NCI-H2227 (cell line): ENCODE data around the gene UBE2M.
"Not testable (repeated sequence)": the region's sequence is repeated elsewhere in the genome, so short reads cannot be mapped to it uniquely, and the experiment has no call there.

ENCODE experiments used
- DNase-seq: peaks from one replicate; lab custom pipeline; 2025; ENCODE audit not compliant: unreplicated experiment; lab: John Stamatoyannopoulos, UW

UBE2M gene

DNA sequence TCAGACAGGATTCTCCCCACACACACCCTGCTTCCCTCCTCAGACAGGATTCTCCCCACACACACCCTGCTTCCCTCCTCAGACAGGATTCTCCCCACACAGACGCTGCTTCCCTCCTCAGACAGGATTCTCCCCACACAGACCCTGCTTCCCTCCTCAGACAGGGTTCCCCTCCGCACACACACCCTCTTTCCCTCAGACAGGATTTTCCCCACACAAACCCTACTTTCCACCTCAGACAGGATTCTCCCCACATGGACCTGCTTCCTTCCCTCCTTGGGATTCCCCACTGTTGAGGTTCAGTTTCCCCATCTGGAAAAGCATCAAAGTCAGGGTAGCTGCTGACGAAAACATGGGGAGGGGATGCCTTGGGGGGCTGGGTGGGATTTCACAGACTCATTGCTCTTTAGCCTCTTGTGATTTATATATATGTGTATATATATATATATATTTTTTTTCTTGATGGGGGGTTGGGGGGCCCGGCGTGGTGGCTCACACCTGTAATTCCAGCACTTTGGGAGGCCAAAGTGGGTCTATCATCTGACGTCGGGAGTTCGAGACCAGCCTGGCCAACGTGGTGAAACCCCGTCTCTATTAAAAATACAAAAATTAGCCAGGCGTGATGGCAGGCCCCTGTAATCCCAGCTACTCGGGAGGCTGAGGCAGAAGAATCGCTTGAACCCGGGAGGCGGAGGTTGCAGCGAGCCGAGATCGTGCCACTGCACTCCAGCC is 15.6 kb downstream of the UBE2M start:
- not testable (repeated sequence) for DNase-seq

DNA sequence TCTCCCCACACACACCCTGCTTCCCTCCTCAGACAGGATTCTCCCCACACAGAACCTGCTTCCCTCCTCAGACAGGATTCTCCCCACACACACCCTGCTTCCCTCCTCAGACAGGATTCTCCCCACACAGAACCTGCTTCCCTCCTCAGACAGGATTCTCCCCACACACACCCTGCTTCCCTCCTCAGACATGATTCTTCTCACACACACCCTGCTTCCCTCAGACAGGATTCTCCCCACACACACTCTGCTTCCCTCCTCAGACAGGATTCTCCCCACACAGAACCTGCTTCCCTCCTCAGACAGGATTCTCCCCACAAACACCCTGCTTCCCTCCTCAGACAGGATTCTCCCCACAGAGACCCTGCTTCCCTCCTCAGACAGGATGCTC is 19.2 kb downstream of the UBE2M start:
- DNase-seq = not testable (repeated sequence)

DNA sequence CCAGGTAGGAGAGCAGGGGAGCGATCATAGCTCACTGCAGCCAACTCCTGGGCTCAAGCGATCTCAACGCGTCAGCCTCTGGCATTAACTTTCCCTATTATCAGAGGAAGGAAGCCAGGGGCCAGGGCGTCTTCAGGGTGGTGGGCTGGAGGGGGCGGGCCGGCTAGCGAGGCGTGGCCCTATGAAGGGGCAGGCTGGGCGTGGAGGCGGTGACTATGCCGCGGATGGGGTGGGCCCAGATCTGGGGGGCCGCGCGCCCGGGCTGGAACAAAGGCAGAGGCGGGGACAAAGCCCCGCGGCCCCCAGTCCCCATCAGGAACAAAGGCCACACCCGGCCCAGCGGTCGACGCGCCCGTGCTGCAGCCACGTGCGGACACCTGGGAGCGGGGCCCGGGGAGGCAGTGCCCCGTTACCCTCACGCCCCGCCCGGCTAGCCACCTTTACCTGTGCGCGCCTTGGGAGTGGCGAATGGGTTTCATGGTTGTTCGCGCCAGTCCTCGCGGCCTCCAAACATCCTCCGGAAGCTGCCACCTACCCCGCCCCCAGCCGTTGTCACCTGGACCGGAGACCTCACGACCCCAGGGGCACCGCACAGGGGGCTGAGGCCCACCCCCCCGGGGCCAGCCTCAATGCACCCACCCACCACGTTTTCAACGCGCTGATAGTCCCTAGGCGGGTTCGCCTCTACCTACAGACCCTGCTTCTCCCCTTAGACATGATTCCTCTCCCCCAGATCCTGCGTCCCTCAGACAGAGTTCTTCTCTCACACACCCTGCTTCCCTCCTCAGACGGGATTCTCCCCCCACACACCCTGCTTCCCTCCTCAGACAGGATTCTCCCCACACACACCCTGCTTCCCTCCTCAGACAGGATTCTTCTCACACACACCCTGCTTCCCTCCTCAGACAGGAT is 19.9 kb downstream of the UBE2M start:
- DNase-seq = peak; percentile 98

DNA sequence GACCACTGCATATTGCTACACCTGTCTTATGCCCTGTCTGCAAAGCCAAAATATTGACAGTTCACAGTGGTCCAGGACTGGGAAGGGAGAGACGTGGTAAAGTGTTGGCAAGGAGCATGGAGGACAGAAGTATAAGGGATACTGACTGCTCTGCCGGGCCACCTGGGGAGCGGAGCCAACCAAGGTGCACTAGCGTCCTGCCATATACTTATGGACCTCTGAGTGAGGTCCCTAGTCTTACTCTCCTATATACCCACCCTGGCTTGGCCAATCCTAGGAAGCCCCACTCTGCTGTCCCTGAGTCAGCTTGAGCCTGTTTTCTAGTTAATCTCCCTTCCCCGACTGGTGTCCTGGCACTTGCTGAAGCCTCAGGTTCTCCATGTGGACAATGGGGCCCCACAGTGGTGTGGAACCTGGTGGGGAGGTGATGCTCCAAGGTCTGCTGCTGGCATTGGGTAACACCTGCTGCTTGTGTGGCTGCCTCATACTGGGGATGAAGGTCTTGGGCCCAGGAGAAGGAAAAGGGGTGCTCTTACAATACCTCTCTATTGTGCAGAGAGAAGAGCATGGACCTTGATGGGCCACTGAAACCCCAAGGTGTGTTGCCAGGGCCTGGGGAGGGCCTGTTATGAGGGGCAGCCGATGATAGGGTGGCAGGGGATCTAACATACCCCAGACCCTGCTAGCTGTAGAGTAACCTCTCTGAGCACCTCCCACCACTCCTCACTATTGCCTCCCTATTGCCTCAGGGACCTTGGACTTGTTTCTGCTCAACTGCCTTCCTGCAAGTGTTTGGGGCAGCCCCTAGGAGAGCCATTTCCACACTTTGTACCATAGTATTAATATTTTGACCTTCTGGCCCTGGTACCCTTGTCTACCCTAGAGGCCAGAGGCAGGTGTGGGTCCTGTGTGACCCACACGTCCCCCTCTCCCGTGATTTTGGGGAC is 21.3 kb downstream of the UBE2M start:
- no peak for DNase-seq

DNA sequence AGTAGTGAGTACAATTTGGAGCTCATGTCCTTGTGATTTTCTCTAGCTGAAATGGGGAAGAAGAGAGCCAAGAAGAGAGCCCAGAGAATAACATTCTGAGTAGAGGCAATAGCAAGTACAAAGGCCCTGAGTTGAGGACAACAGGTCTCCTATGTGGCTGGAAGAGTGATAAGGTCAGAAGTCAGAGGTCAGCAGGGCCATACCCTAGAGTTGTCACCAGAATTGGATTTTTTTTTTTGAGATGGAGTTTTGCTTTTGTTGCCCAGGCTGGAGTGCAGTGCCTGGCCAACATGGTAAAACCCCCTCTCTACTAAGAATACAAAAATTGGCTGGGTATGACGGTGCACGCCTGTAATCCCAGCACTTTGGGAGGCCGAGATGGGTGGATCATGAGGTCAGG is 22.6 kb downstream of the UBE2M start:
- no peak for DNase-seq

DNA sequence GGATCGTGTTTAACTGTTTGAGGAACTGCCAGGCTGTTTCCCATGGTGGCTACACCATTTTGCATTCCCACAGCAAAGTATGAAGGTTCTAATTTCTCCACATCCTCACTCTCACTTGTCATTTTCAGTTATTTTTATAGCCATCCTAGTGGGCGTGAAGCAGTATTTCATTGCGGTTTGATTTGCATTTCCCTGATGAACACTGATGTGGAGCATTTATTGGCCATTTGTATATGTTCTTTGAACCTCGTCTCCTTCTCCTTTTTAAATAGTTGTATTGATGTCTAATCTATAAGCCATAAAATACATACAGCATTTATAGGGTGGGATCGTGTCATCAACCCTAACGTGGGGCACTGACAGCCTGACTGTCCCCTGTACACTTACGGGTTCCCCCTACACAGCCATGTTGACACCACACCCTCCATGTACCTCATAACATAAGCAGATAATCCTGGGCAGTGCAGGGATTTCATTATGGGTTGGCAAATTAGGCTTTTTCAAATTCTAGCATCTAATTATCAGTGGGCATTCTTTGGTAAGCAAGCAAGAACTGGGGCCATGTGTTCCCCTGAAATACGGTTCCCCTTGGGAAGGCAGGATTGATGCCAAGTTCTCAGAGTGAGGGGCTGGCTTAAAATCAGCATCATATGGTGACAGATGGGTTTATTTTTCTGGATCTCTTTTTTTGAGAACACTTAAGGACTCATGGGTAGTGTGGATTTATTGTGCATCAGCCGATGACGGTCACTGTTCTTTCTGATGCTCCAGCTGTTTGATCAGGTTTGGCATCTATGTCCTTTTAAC is 27.2 kb downstream of the UBE2M start:
- no peak for DNase-seq

DNA sequence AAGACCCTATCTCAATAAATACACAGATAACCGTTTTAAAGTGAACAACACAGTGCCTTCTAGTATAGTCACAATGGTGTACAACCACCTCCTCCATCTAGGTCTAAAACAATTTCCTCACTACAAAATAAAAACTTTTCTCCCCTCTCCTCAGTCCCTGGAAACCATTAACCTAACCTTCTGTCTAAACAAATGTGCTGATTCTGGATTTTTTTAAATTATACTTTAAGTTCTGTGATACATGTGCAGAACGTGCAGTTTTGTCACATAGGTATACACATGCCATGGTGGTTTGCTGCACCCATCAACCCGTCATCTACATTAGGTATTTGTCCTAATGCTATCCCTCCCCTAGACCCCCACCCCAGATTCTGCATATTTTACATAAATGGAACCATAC is 29.0 kb downstream of the UBE2M start:
- no peak for DNase-seq

DNA sequence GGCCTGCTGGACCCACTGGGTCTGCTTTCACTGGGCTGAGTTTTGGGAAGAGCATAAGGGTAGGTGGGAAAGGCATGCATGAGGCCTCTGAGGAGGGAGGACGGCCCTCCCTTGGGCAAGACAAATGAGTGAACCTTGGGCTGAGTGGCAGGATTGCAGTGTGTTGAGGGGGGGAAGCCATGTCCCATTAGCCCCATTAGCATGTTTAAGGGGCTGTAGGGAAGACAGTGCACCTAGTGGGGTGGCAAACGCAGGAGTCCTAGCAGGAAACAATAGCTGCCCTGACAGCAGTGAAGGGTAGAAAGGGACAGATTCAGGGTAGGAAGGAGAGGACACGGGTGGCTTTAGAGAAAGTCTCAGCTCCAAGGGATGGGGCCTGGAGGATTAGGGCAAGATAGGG is 35.7 kb downstream of the UBE2M start:
- no peak for DNase-seq

DNA sequence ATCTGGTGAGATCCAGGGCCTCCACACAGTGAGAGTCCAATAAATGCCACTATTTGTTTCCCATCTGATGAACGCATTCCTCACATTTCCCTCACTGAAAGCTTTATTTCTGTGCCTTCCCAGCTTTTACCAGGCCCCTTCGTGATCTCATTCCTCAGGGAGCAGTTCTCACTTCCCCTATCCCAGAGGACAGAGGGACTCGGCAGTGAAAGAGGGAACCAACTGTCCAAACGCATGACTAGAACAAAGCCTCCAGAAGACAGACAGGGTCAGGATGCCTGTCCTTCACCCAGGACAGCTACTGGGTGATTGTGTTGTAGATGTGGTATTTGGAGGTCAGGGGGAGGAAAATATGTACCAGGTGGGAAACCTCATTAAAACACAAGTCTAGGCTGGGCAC is 36.8 kb downstream of the UBE2M start:
- DNase-seq = no peak

DNA sequence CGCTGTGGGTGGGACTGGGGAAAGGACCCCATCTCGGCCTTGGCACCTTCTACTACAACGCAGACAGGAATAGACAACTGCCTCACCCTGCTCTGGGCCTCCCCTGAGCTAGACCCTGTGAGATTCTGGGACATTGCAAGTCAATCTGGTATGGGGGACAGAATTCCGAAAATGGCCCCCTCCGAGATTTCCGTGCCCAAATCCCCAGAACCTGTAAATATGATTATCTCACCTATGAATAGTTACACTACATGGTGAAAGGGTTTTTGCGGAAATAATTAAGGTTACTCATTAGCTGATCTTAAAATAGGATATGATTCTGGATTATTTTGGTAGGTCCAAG is 38.2 kb downstream of the UBE2M start:
- DNase-seq = no peak

DNA sequence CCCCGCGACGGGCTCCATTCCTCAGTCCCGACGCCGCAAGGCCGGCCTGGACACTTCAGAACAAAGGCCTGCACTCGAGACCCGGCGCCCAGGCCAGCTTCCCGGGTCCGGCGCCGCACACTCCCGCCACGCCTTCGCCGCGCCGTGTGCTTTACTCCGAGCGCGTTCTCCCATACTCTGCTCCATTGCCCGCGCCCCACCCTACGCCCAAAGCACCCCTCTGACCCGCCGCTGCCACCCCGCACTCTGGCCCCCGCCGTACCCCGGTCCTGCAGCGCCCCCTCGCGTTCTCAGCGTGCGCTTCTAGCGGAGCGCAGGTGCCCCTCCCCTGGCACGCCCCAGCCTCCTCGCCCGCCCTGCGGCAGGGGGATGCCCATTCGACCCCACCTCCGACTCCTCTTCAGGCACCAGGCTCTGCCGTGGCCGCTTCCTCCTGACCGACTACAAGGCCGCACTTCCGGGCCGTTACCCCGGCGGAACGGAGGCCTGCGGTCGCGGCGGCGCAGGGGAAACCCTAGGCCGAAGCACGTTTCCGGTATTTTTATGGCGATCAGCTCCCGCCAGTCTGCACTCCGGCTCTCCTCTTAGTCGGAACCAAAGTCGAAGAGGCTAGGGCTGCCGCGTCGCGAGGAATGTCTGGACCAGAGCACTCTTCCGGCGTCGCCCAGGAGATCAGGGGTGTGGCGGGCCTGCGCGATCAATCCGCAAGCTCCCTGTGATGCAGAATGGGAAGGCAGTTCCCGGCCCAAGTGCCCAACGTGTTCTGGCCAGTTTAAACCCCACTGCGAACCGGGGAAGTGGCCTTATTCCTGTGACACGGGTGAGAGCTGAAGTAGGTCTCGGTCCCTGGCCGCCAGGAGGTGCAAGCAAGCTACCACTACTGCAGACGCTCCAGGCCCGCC is 38.8 kb downstream of the UBE2M start, which contains the start of gene ZBTB45:
Gene ZBTB45 (minus strand): TSS at position 456 of the 902 bp plus-strand sequence. CDS start 2,137 bp downstream, outside the sequence.
- peak; percentile 100 for DNase-seq

DNA sequence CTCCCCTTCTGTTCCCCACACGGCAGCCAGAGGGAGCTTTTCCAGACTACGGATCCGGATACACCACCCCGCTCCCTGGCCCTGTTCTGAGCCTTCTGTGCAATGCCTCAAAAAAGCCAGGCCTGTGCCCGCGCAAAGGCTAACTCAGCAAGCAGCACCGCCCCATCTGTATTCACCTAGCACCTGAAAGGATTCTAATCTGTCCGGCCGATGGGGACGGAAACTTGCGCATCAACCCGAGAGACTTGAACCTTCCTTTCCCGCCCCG is 39.4 kb downstream of the UBE2M start:
- peak; percentile 92 for DNase-seq

DNA sequence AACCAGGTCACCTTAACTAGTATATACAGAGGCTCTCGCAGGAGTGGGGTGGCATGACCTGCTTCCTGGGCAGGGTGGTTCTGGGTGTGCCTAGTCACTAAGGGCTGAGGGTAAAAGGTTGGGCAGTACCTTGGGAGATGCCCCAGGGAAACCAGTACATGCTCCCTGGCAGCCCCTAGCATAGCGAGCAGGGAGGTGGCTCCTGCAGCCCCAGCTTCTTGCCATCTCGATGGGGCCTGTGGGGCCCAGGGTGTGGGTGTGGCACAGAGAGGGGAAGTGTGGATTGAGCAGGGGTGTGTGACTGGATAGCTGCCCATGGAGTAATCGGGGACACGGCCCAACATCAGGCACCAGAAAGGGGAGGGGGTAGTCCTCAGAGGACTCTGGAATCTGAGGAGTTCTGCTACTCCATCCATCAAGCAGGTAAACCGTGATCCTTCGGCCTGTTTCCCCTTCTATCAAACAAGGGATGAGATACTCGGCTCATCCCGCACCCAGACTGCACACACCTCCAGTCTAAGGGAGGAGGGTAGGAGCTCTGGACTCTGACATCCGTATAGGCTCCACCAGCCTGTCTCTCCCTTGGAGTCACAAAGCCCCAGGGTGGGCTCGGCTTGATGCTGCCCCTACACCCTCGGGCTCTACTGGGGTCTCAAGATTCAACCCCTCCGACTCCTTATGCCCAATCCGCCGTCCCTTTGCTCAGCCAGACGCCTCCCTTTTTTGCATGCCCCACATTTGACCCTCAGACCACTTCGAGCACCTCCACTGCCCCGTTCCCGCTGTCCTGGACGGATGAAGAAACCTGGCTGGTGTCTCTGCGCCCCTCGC is 39.9 kb downstream of the UBE2M start:
- no peak for DNase-seq

DNA sequence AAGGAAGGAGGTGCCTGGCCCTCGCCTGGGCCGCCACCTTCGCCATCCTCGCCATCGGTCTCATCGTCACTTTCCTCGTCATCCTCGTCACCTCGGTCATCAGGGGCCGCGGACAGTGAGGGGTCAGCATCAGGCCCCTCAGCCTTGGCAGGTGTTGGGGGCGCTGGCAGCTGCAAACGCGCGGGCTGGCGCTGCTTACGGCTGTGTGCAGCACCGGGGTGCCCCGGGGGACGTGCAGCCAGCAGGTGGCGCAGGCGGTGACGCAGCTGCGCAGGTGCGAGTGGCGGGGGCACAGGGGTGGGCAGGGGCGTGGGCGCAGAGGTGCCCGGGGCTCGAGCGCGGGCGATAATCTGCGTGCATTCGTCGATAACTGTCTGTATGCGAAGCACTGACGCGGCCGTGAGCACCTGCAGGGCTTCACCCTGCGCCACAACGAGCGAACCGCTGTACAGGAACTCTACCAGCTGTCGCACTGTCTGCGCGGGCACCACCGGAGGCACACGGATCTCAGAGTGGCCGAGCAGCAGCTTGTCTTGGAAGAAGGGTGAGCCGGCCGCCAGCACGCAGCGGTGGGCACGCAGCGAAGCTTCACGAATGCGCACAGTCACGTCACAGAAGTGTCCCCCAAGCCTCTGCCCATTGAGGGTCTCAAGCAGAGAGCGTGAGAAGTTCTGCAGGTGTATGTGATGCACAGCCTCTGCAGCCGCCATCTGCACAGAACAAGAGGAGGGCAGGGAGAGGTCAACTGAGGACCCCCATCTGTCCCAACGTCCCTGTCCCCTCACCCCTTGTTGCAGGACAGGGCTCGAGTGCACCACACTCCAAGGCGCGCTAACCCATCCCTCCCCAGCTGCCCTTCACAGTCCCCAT is 41.2 kb downstream of the UBE2M start:
- peak; percentile 50 for DNase-seq

DNA sequence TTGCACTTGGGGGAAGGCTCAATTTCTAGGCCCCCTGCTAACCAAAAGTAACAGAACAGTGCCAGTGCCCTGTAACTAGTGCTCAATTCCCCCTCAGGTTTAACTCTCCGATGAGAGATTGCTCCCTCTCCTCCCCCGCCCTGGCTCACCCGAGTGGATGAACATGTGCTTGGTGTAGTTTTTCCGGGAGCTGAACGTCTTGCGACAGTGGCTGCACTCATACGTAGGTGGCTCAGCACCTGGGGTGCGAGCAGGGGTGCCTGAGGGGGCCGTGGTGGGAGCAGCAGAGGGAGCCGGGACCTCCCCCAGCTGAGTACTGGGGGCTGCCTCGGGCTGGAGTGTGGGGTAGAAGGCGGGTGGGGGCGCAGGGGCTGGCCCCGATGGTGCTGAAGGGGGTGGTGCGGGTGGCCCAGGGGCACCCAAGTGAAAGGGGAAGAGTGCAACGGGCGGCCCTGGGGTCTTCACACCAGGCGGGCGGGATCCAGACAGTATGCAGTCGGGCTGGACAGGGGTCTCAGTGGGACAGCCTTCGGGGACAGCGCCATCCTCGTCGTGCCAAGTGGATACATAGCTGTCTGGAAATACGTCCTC is 42.1 kb downstream of the UBE2M start:
- DNase-seq = no peak

DNA sequence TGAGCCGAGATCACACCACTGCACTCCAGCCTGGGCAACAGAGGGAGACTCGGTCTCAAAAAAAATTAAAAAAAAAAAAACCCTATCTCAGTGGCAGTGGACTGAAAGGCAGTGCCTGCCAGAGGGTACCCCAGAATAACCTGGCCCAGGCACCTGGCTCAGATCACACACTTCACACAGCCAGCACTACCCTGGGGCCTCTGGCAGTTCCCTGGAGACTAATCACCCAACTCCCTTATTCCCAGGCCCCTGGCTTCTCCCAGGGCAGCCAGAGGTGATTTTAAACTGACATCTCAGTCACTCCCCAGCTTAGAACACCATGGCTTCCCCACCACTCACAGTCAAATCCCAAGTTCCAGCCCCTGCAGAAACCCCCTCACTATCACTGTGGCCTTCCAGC is 43.2 kb downstream of the UBE2M start:
- DNase-seq = no peak

DNA sequence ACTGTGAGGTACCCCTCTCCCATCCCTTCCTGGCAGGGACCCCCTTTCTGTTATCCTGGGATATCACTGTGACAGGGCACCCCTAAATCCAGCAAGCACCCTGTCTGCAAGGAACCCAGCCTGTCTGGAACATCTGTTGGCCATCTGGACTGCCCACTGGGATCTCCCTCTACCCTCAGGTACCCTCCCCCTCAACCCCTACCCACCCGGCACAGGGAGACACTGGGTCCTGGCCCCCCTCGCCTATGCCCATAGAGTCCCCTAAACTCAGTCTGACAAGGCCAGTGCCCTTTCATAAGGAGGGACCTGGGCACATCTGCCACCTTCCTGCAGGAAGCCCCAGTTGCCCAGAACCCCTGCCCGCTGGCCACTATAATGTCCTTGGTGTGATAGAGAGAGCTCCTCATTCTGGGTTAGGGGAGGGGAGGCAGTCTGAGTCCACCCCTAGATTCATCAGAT is 43.8 kb downstream of the UBE2M start:
- DNase-seq = no peak
